ENCODE results near the gene IFT122.

Gene IFT122

DNA sequence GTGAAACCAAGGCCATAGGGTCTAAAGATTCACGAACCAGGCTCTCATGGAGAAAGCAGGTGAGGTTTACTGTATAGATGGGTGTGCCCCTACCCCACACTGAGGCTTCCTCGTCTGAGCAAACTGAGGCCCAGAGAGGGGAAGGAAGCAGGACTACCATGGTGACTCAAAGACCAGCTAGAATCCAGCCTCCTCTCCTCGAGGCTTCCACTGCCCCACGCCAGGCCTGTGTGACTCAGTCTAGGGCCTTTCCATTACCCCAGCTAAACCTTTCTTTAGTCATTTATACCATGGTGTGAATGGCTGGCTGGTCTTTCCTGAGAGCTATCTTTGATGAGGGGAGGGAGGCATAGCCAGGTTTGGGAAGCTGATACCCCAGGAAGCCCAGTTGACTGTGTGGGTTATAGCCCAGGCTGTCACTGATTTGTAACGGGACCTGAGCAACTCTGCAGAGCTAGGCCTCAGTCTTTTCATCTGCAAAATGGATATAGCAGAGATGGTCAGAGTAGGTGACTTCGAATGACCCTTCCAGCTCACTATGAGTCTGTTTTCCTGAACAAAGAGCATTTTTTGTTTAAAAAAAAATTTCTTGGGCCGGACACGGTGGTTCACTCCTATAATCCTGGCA, 85.4 kb downstream of the IFT122 start:
- Histone ChIP-seq H3K4me2 (peak overlapping the region in 9 of 11 experiments; percentile 16 to 84 (median 68); a peak in 14 of 22 replicates), H3K9ac (peak overlapping the region in 7 of 11 experiments; percentile 37 to 68 (median 58); a peak in 12 of 22 replicates), H3K27me3 (no peaks in the 10 kb centered on the region), H3K36me3 (no peaks in the 10 kb centered on the region), H4K20me1 (no peaks in the 10 kb centered on the region), H3K4me3 (no peak overlapping the region), H3K9me3 (replicated peaks in 1 of 11) (no peaks in the 10 kb centered on the region), H3K27ac (peak overlapping the region in 9 of 11 experiments; percentile 37 to 87 (median 69); a peak in 18 of 22 replicates), H3K4me1 (peaks cover 14 to 62% (median 39%) of the 10 kb centered on the region in 10 experiments; a peak in 19 of 20 replicates)
- TF ChIP-seq Cebpa-rat (IDR thresholded peaks at IDR 0.05): no peak

DNA sequence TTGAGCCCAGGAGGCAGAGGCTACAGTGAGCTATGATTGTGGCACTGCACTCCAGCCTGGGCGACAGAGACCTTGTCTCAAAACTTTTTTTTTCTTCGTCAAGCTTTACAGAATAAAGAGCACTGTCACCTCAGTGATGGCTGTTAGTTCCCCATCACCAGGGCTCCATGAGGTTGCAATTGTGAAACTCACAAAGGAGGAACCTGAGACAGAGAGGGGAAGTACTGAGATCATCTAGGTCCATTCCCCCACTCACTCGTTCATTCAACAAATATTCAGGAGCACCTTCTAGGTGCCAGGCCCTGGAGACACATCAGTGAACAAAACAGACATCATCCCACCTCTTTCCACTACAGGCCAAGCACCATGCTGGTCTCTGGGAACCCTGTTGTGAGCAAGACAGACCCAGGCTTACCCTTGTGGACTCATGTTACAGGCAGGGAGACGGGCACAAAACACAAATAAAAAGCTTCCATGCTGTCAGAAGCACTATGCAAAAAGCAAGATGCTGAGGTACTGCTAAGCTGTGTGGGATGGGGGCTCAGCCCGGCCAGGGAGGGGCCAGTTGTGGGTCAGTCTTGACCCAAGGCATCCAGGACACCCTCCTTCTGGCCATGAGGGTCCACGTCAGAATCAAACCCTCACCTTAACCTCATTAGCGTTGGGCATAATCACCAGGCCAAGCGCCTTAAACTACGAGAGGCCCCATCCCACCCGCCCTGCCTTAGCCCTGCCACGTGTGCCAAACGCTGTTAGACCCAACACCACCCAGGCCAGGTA, 86.3 kb downstream of the IFT122 start:
- Histone ChIP-seq H3K4me3 (no peak overlapping the region), H3K27ac (peak overlapping the region in 9 of 11 experiments; percentile 37 to 87 (median 69); a peak in 18 of 22 replicates), H3K4me1 (peaks cover 14 to 62% (median 39%) of the 10 kb centered on the region in 10 experiments; a peak in 19 of 20 replicates), H3K36me3 (no peaks in the 10 kb centered on the region), H3K27me3 (no peaks in the 10 kb centered on the region), H4K20me1 (no peaks in the 10 kb centered on the region), H3K4me2 (peak overlapping the region in 9 of 11 experiments; percentile 16 to 84 (median 68); a peak in 15 of 22 replicates), H3K9ac (peak overlapping the region in 7 of 11 experiments; percentile 37 to 68 (median 58); a peak in 13 of 22 replicates), H3K9me3 (replicated peaks in 1 of 11) (no peaks in the 10 kb centered on the region)
- peak in 4 of 11 experiments; percentile 41 to 71 (median 54); a peak in 5 of 22 replicates for TF ChIP-seq Cebpa-rat (IDR thresholded peaks at IDR 0.05)

DNA sequence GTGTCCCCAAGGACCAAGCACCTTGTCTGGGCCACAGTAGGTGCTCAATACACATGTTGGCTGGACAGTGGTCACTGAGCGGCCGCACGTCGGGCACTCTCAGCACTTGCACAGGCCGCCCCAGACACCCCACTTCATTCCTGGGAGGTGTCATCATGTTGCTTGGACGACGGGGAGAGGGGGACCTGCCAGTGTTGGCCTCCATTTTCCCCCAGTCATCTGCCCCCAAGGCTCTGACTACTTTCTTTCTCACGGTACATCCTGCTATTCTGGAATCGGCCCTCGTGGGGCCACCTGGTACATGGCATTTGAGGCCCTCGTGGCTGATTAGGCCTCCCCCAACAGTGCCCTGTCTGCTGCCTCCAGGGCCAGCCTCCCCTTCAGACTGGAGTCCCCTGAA, 87.2 kb downstream of the IFT122 start:
- Histone ChIP-seq H3K36me3 (no peaks in the 10 kb centered on the region), H3K9ac (peak overlapping the region in 1 of 11 experiments; percentile 28; a peak in 1 of 22 replicates), H3K4me1 (peaks cover 14 to 67% (median 39%) of the 10 kb centered on the region in 10 experiments; a peak in 19 of 20 replicates), H3K9me3 (replicated peaks in 1 of 11) (no peaks in the 10 kb centered on the region), H3K4me3 (no peak overlapping the region), H3K27ac (peak overlapping the region in 7 of 11 experiments; percentile 15 to 87 (median 34); a peak in 9 of 22 replicates), H3K27me3 (no peaks in the 10 kb centered on the region), H4K20me1 (no peaks in the 10 kb centered on the region), H3K4me2 (peak overlapping the region in 5 of 11 experiments; percentile 43 to 84 (median 75); a peak in 5 of 22 replicates)
- TF ChIP-seq Cebpa-rat (IDR thresholded peaks at IDR 0.05): no peak

DNA sequence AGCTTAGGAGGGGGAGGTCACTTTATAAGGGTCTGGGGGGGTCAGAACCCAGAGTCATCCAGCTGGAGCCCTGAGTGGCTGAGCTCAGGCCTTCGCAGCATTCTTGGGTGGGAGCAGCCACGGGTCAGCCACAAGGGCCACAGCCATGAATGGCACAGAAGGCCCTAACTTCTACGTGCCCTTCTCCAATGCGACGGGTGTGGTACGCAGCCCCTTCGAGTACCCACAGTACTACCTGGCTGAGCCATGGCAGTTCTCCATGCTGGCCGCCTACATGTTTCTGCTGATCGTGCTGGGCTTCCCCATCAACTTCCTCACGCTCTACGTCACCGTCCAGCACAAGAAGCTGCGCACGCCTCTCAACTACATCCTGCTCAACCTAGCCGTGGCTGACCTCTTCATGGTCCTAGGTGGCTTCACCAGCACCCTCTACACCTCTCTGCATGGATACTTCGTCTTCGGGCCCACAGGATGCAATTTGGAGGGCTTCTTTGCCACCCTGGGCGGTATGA, 88.6 kb downstream of the IFT122 start, which contains the start of gene RHO:
Gene RHO (plus strand): TSS at position 51 of the 512 bp plus-strand sequence. CDS start 95 bp downstream, at position 146.
- H4K20me1 ChIP-seq: no peaks in the 10 kb centered on the region
- H3K36me3 ChIP-seq: no peaks in the 10 kb centered on the region
- TF ChIP-seq Cebpa-rat (IDR thresholded peaks at IDR 0.05): no peak
- H3K9me3 ChIP-seq (replicated peaks in 1 of 11): no peaks in the 10 kb centered on the region
- no peaks in the 10 kb centered on the region for H3K27me3 ChIP-seq
- peaks cover 6 to 58% (median 30%) of the 10 kb centered on the region in 10 experiments; a peak in 19 of 20 replicates for H3K4me1 ChIP-seq
- H3K27ac ChIP-seq: peak within 1 kb of the TSS in 7 of 11 experiments; percentile 15 to 87 (median 34); a peak in 9 of 22 replicates
- H3K4me3 ChIP-seq: no peak within 1 kb of the TSS
- peak within 1 kb of the TSS in 3 of 11 experiments; percentile 10 to 75 (median 26); a peak in 3 of 22 replicates for H3K4me2 ChIP-seq
- H3K9ac ChIP-seq: 0 out of 22 replicates have a peak within 1 kb of the TSS, but pooled peaks of 1 of the 11 experiments have one; percentile 13

DNA sequence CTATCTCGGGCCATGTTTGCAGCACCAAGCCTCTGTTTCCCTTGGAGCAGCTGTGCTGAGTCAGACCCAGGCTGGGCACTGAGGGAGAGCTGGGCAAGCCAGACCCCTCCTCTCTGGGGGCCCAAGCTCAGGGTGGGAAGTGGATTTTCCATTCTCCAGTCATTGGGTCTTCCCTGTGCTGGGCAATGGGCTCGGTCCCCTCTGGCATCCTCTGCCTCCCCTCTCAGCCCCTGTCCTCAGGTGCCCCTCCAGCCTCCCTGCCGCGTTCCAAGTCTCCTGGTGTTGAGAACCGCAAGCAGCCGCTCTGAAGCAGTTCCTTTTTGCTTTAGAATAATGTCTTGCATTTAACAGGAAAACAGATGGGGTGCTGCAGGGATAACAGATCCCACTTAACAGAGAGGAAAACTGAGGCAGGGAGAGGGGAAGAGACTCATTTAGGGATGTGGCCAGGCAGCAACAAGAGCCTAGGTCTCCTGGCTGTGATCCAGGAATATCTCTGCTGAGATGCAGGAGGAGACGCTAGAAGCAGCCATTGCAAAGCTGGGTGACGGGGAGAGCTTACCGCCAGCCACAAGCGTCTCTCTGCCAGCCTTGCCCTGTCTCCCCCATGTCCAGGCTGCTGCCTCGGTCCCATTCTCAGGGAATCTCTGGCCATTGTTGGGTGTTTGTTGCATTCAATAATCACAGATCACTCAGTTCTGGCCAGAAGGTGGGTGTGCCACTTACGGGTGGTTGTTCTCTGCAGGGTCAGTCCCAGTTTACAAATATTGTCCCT, 89.6 kb downstream of the IFT122 start:
- no peak for TF ChIP-seq Cebpa-rat (IDR thresholded peaks at IDR 0.05)
- H3K4me3 ChIP-seq: no peak overlapping the region
- H3K27ac ChIP-seq: no peak overlapping the region
- H3K36me3 ChIP-seq: no peaks in the 10 kb centered on the region
- H3K4me2 ChIP-seq: no peak overlapping the region
- H3K27me3 ChIP-seq: no peaks in the 10 kb centered on the region
- no peaks in the 10 kb centered on the region for H3K9me3 ChIP-seq (replicated peaks in 1 of 11)
- H3K4me1 ChIP-seq: peaks cover 8 to 48% (median 23%) of the 10 kb centered on the region in 10 experiments
- no peak overlapping the region for H3K9ac ChIP-seq
- no peaks in the 10 kb centered on the region for H4K20me1 ChIP-seq

DNA sequence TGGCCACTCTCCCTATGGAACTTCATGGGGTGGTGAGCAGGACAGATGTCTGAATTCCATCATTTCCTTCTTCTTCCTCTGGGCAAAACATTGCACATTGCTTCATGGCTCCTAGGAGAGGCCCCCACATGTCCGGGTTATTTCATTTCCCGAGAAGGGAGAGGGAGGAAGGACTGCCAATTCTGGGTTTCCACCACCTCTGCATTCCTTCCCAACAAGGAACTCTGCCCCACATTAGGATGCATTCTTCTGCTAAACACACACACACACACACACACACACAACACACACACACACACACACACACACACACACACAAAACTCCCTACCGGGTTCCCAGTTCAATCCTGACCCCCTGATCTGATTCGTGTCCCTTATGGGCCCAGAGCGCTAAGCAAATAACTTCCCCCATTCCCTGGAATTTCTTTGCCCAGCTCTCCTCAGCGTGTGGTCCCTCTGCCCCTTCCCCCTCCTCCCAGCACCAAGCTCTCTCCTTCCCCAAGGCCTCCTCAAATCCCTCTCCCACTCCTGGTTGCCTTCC, 90.3 kb downstream of the IFT122 start:
- H3K36me3 ChIP-seq: no peaks in the 10 kb centered on the region
- peaks cover 8 to 41% (median 17%) of the 10 kb centered on the region in 10 experiments for H3K4me1 ChIP-seq
- H3K27me3 ChIP-seq: no peaks in the 10 kb centered on the region
- no peak overlapping the region for H3K9ac ChIP-seq
- H3K9me3 ChIP-seq (replicated peaks in 1 of 11): no peaks in the 10 kb centered on the region
- H3K27ac ChIP-seq: no peak overlapping the region
- no peak for TF ChIP-seq Cebpa-rat (IDR thresholded peaks at IDR 0.05)
- no peak overlapping the region for H3K4me2 ChIP-seq
- H3K4me3 ChIP-seq: no peak overlapping the region
- no peaks in the 10 kb centered on the region for H4K20me1 ChIP-seq

DNA sequence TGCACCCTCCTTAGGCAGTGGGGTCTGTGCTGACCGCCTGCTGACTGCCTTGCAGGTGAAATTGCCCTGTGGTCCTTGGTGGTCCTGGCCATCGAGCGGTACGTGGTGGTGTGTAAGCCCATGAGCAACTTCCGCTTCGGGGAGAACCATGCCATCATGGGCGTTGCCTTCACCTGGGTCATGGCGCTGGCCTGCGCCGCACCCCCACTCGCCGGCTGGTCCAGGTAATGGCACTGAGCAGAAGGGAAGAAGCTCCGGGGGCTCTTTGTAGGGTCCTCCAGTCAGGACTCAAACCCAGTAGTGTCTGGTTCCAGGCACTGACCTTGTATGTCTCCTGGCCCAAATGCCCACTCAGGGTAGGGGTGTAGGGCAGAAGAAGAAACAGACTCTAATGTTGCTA, 90.8 kb downstream of the IFT122 start:
- Histone ChIP-seq H3K36me3 (no peaks in the 10 kb centered on the region), H3K9ac (no peak overlapping the region), H3K4me3 (no peak overlapping the region), H3K4me1 (peaks cover 7 to 36% (median 13%) of the 10 kb centered on the region in 10 experiments), H3K27me3 (no peaks in the 10 kb centered on the region), H3K27ac (no peak overlapping the region), H4K20me1 (no peaks in the 10 kb centered on the region), H3K9me3 (replicated peaks in 1 of 11) (no peaks in the 10 kb centered on the region), H3K4me2 (no peak overlapping the region; a peak in 1 of 22 replicates)
- TF ChIP-seq Cebpa-rat (IDR thresholded peaks at IDR 0.05): no peak

DNA sequence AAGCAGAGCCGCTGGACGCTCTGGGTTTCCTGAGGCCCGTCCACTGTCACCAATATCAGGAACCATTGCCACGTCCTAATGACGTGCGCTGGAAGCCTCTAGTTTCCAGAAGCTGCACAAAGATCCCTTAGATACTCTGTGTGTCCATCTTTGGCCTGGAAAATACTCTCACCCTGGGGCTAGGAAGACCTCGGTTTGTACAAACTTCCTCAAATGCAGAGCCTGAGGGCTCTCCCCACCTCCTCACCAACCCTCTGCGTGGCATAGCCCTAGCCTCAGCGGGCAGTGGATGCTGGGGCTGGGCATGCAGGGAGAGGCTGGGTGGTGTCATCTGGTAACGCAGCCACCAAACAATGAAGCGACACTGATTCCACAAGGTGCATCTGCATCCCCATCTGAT, 91.7 kb downstream of the IFT122 start:
- Histone ChIP-seq H3K36me3 (no peaks in the 10 kb centered on the region), H3K4me2 (0 out of 22 replicates have a peak overlapping the region, but pooled peaks of 1 of the 11 experiments have one; percentile 3), H3K9ac (no peak overlapping the region), H3K27me3 (no peaks in the 10 kb centered on the region), H3K4me1 (peaks cover 0 to 27% (median 6%) of the 10 kb centered on the region in 10 experiments; a peak in 12 of 20 replicates), H3K4me3 (no peak overlapping the region), H3K27ac (no peak overlapping the region), H4K20me1 (no peaks in the 10 kb centered on the region), H3K9me3 (replicated peaks in 1 of 11) (no peaks in the 10 kb centered on the region)
- TF ChIP-seq Cebpa-rat (IDR thresholded peaks at IDR 0.05): no peak
